ENCODE measurements around the gene NDUFB2. TPM values are rescaled to one million over a fixed set of nuclear protein-coding genes. Genes with fewer than 3 reads are reported as not detected.

Gene NDUFB2
- polyA plus RNA-seq, 1 donor from 2014 or later, result 745 TPM

GRCh38 chr7:140657891-140658290, 38.6 kb upstream of the NDUFB2 start:
- Histone ChIP-seq H3F3A (ENCODE audit: insufficient read depth, low read length, poor library complexity, severe bottlenecking) (no peaks in the 10 kb centered on the region), H3K27me3 (ENCODE audit: insufficient read depth, low read depth, low read length) (no peaks in the 10 kb centered on the region), H4K20me1 (ENCODE audit: insufficient read depth) (no peaks in the 10 kb centered on the region), H3K79me2 (replicated peaks; ENCODE audit: insufficient read depth, low read length) (no peaks in the 10 kb centered on the region), H3K9ac (ENCODE audit: low read length) (no peak overlapping the region), H2AFZ (ENCODE audit: low read depth, low read length) (no peak overlapping the region), H3K4me2 (ENCODE audit: low read length) (no peak overlapping the region), H3K36me3 (ENCODE audit: insufficient read depth, low read length) (no peaks in the 10 kb centered on the region), H3K4me3 (ENCODE audit: low read length) (no peak overlapping the region), H3K9me2 (ENCODE audit: insufficient read depth, low read length) (no peaks in the 10 kb centered on the region), H3K27ac (ENCODE audit: low read length) (no peak overlapping the region), H3K9me3 (ENCODE audit: low read length) (no peaks in the 10 kb centered on the region)
- TF ChIP-seq EZH2 (IDR thresholded peaks at IDR 0.05; ENCODE audit: borderline replicate concordance, insufficient read depth, low read length, poor library complexity, severe bottlenecking) (no peak), TAF1 (IDR thresholded peaks at IDR 0.05; ENCODE audit: low read depth) (no peak)

GRCh38 chr7:140659856-140660255, 36.7 kb upstream of the NDUFB2 start:
- Histone ChIP-seq H3K9me2 (ENCODE audit: insufficient read depth, low read length) (no peaks in the 10 kb centered on the region), H3K4me2 (ENCODE audit: low read length) (no peak overlapping the region), H3K27ac (ENCODE audit: low read length) (no peak overlapping the region), H3F3A (ENCODE audit: insufficient read depth, low read length, poor library complexity, severe bottlenecking) (no peaks in the 10 kb centered on the region), H3K4me3 (ENCODE audit: low read length) (no peak overlapping the region), H3K27me3 (ENCODE audit: insufficient read depth, low read depth, low read length) (no peaks in the 10 kb centered on the region), H3K9me3 (ENCODE audit: low read length) (no peaks in the 10 kb centered on the region), H2AFZ (ENCODE audit: low read depth, low read length) (no peak overlapping the region), H4K20me1 (ENCODE audit: insufficient read depth) (no peaks in the 10 kb centered on the region), H3K9ac (ENCODE audit: low read length) (no peak overlapping the region), H3K36me3 (ENCODE audit: insufficient read depth, low read length) (no peaks in the 10 kb centered on the region), H3K79me2 (replicated peaks; ENCODE audit: insufficient read depth, low read length) (no peaks in the 10 kb centered on the region)
- TF ChIP-seq EZH2 (IDR thresholded peaks at IDR 0.05; ENCODE audit: borderline replicate concordance, insufficient read depth, low read length, poor library complexity, severe bottlenecking) (no peak), MXI1 (conservative IDR thresholded peaks at IDR 0.05; ENCODE audit: poor library complexity, severe bottlenecking) (no peak), RAD21 (conservative IDR thresholded peaks at IDR 0.05) (no peak), CTCF (IDR thresholded peaks at IDR 0.05; ENCODE audit: poor library complexity, severe bottlenecking) (no peak), REST (IDR thresholded peaks at IDR 0.05; ENCODE audit: borderline replicate concordance) (no peak), SMC3 (conservative IDR thresholded peaks at IDR 0.05; ENCODE audit: poor library complexity) (no peak), TAF1 (IDR thresholded peaks at IDR 0.05; ENCODE audit: low read depth) (no peak), EP300 (conservative IDR thresholded peaks at IDR 0.05; ENCODE audit: poor library complexity, severe bottlenecking) (no peak), POLR2AphosphoS5 (IDR thresholded peaks at IDR 0.05) (no peak)

GRCh38 chr7:140661124-140661523, 35.4 kb upstream of the NDUFB2 start:
- Histone ChIP-seq H3K4me2 (ENCODE audit: low read length) (no peak overlapping the region), H2AFZ (ENCODE audit: low read depth, low read length) (no peak overlapping the region), H3K79me2 (replicated peaks; ENCODE audit: insufficient read depth, low read length) (no peaks in the 10 kb centered on the region), H3F3A (ENCODE audit: insufficient read depth, low read length, poor library complexity, severe bottlenecking) (no peaks in the 10 kb centered on the region), H3K27ac (ENCODE audit: low read length) (no peak overlapping the region), H3K27me3 (ENCODE audit: insufficient read depth, low read depth, low read length) (no peaks in the 10 kb centered on the region), H3K36me3 (ENCODE audit: insufficient read depth, low read length) (no peaks in the 10 kb centered on the region), H4K20me1 (ENCODE audit: insufficient read depth) (no peaks in the 10 kb centered on the region), H3K4me3 (ENCODE audit: low read length) (no peak overlapping the region), H3K9me3 (ENCODE audit: low read length) (no peaks in the 10 kb centered on the region), H3K9ac (ENCODE audit: low read length) (no peak overlapping the region), H3K9me2 (ENCODE audit: insufficient read depth, low read length) (no peaks in the 10 kb centered on the region)
- TF ChIP-seq SMC3 (conservative IDR thresholded peaks at IDR 0.05; ENCODE audit: poor library complexity), result no peak
- TF ChIP-seq RAD21 (conservative IDR thresholded peaks at IDR 0.05), result no peak
- no peak for TF ChIP-seq MXI1 (conservative IDR thresholded peaks at IDR 0.05; ENCODE audit: poor library complexity, severe bottlenecking)
- TF ChIP-seq TAF1 (IDR thresholded peaks at IDR 0.05; ENCODE audit: low read depth), result no peak
- TF ChIP-seq REST (IDR thresholded peaks at IDR 0.05; ENCODE audit: borderline replicate concordance), result no peak
- TF ChIP-seq EP300 (conservative IDR thresholded peaks at IDR 0.05; ENCODE audit: poor library complexity, severe bottlenecking), result no peak
- no peak for TF ChIP-seq CTCF (IDR thresholded peaks at IDR 0.05; ENCODE audit: poor library complexity, severe bottlenecking)
- TF ChIP-seq POLR2AphosphoS5 (IDR thresholded peaks at IDR 0.05), result no peak
- TF ChIP-seq EZH2 (IDR thresholded peaks at IDR 0.05; ENCODE audit: borderline replicate concordance, insufficient read depth, low read length, poor library complexity, severe bottlenecking), result no peak

All from neural cell (in vitro differentiated cells).